Measurements from ENCODE around the gene MBTPS1.

- TF ChIP-seq HCFC1 (IDR thresholded peaks at IDR 0.05; ENCODE audit: low read depth, low read length), result no peak
- no peak for TF ChIP-seq ATF2 (CRISPR knock-in tag; IDR thresholded peaks at IDR 0.05)
- TF ChIP-seq KLF10 (CRISPR knock-in tag; IDR thresholded peaks at IDR 0.05), result no peak
- no peak for TF ChIP-seq POLR2A (conservative IDR thresholded peaks at IDR 0.05)
- no peak for TF ChIP-seq DNMT1 (IDR thresholded peaks at IDR 0.05)
- no peak for TF ChIP-seq ZFP36 (IDR thresholded peaks at IDR 0.05; ENCODE audit: low read depth, low read length, partially characterized antibody)
These were observed 49.0 kb upstream of the MBTPS1 start for GRCh38 chr16:84165746-84166145.
